NCI-H1417 (cell line): ENCODE measurements around the gene LSS.
"Not testable (repeated sequence)": the region's sequence is repeated elsewhere in the genome, so short reads cannot be mapped to it uniquely, and the experiment has no call there.

ENCODE experiments used
- DNase-seq, 3 experiments: peaks; one replicate each; lab custom pipeline; 2025; lab: John Stamatoyannopoulos, UW

Gene LSS

GRCh38 chr21:46185716-46186115 is 42.9 kb downstream of the LSS start:
- no peak for DNase-seq

GRCh38 chr21:46184625-46185555 is 43.7 kb downstream of the LSS start:
- DNase-seq = peak in 1 of 3 experiments; percentile 55

- peak in 1 of 3 experiments; percentile 45 for DNase-seq
Observed at GRCh38 chr21:46183910-46184624, 44.5 kb downstream of the LSS start, which contains the start of gene SPATC1L. SPATC1L (minus strand) TSS chr21:46184459; CDS start chr21:46182816, 1,643 bp downstream.

GRCh38 chr21:46183337-46183909 is 45.2 kb downstream of the LSS start:
- not testable (repeated sequence) for DNase-seq

GRCh38 chr21:46182548-46183336 is 45.8 kb downstream of the LSS start:
- DNase-seq = no peak

GRCh38 chr21:46181953-46182547 is 46.5 kb downstream of the LSS start:
- no peak for DNase-seq

GRCh38 chr21:46181436-46181835 is 47.1 kb downstream of the LSS start:
- no peak for DNase-seq

- DNase-seq = no peak
Observed at GRCh38 chr21:46180778-46181391, 47.7 kb downstream of the LSS start.

GRCh38 chr21:46180079-46180722 is 48.4 kb downstream of the LSS start:
- no peak for DNase-seq

- DNase-seq = no peak
Observed at GRCh38 chr21:46179708-46180078, 48.9 kb downstream of the LSS start.

GRCh38 chr21:46178961-46179360 is 49.6 kb downstream of the LSS start:
- no peak for DNase-seq

GRCh38 chr21:46176443-46177129 is 52.0 kb downstream of the LSS start:
- not testable (repeated sequence) for DNase-seq

- DNase-seq = no peak
Observed at GRCh38 chr21:46173573-46173972, 55.0 kb downstream of the LSS start.

GRCh38 chr21:46172863-46173528 is 55.6 kb downstream of the LSS start:
- no peak for DNase-seq

- no peak for DNase-seq
Observed at GRCh38 chr21:46171996-46172862, 56.3 kb downstream of the LSS start.

GRCh38 chr21:46171585-46171984 is 57.0 kb downstream of the LSS start:
- DNase-seq = no peak

- DNase-seq = not testable (repeated sequence)
Observed at GRCh38 chr21:46170436-46171193, 58.0 kb downstream of the LSS start.
